Ectodermal cell (in vitro differentiated cells): ENCODE results near the gene NUP188.

Experiments used
- H3K27ac ChIP-seq: 2 replicates; pipeline ENCODE4 v1.7.0; 2013; ENCODE audit warnings: mild to moderate bottlenecking, low read depth, low read length; ENCODE audit not compliant: insufficient read depth, poor library complexity, severe bottlenecking
- H3K27me3 ChIP-seq: 2 replicates; pipeline ENCODE4 v1.7.0; 2013; ENCODE audit warnings: mild to moderate bottlenecking, low read length; ENCODE audit not compliant: insufficient read depth, control insufficient read depth, poor library complexity, severe bottlenecking
- H3K36me3 ChIP-seq: one replicate; pipeline ENCODE4 v1.7.0; 2013; ENCODE audit warnings: low read length; ENCODE audit not compliant: control insufficient read depth, insufficient read depth
- H3K4me1 ChIP-seq: one replicate; pipeline ENCODE4 v1.7.0; 2013; ENCODE audit warnings: low read length; ENCODE audit not compliant: control insufficient read depth, insufficient read depth
- H3K4me3 ChIP-seq: 2 replicates; pipeline ENCODE4 v1.7.0; 2013; ENCODE audit warnings: low read depth, low read length, control low read depth; ENCODE audit not compliant: insufficient read depth
- H3K9me3 ChIP-seq: 2 replicates; pipeline ENCODE4 v1.7.0; 2013; ENCODE audit warnings: mild to moderate bottlenecking, low read length, moderate library complexity; ENCODE audit not compliant: control insufficient read depth
- WGBS, 2 experiments: methylation state at CpG; one replicate each; pipeline ENCODE4 v1.1.7; 2013; ENCODE audit warnings: missing lambda C conversion rate in 2 of 2; 5-methylcytosine and 5-hydroxymethylcytosine counted together

Gene NUP188

GRCh38 chr9:129008469-129008965, 61.0 kb downstream of the NUP188 start:
- Histone ChIP-seq H3K9me3 (no peaks in the 10 kb centered on the region), H3K4me1 (peaks cover 3% of the 10 kb centered on the region), H3K4me3 (no peak overlapping the region), H3K27me3 (no peaks in the 10 kb centered on the region), H3K27ac (no peak overlapping the region), H3K36me3 (peaks cover 12% of the 10 kb centered on the region)
- WGBS, 2 experiments, result 96 to 97% methylated on average over 6 of the region's 6 CpGs

GRCh38 chr9:129008986-129009583, 61.6 kb downstream of the NUP188 start:
- peaks cover 14% of the 10 kb centered on the region for H3K36me3 ChIP-seq

GRCh38 chr9:129009584-129010141, 62.2 kb downstream of the NUP188 start:
- no peak overlapping the region for H3K27ac ChIP-seq
- H3K4me1 ChIP-seq, result peaks cover 3% of the 10 kb centered on the region
- H3K4me3 ChIP-seq, result no peak overlapping the region
- no peaks in the 10 kb centered on the region for H3K9me3 ChIP-seq
- H3K36me3 ChIP-seq, result peaks cover 20% of the 10 kb centered on the region
- 94 to 95% methylated on average over 17 of the region's 17 CpGs for WGBS, 2 experiments
- no peaks in the 10 kb centered on the region for H3K27me3 ChIP-seq

More at GRCh38 chr9:129008986-129009583, 61.6 kb downstream of the NUP188 start:
- H3K27me3 ChIP-seq, result no peaks in the 10 kb centered on the region
- H3K4me1 ChIP-seq, result peaks cover 3% of the 10 kb centered on the region
- 91 to 93% methylated on average over 13 of the region's 13 CpGs for WGBS, 2 experiments
- no peak overlapping the region for H3K4me3 ChIP-seq
- no peaks in the 10 kb centered on the region for H3K9me3 ChIP-seq
- H3K27ac ChIP-seq, result no peak overlapping the region

GRCh38 chr9:129010267-129010975, 62.9 kb downstream of the NUP188 start:
- no peaks in the 10 kb centered on the region for H3K27me3 ChIP-seq
- H3K36me3 ChIP-seq, result peaks cover 18% of the 10 kb centered on the region
- peaks cover 3% of the 10 kb centered on the region for H3K4me1 ChIP-seq
- 94 to 96% methylated on average over 8 of the region's 8 CpGs for WGBS, 2 experiments
- H3K4me3 ChIP-seq, result no peak overlapping the region
- no peaks in the 10 kb centered on the region for H3K9me3 ChIP-seq
- H3K27ac ChIP-seq, result no peak overlapping the region

GRCh38 chr9:129011170-129011569, 63.7 kb downstream of the NUP188 start:
- no peak overlapping the region for H3K27ac ChIP-seq

GRCh38 chr9:129011761-129012181, 64.3 kb downstream of the NUP188 start:
- peaks cover 3% of the 10 kb centered on the region for H3K4me1 ChIP-seq
- 77% methylated on average over 11 of the region's 11 CpGs for WGBS, 2 experiments
- no peaks in the 10 kb centered on the region for H3K27me3 ChIP-seq
- no peak overlapping the region for H3K4me3 ChIP-seq
- H3K27ac ChIP-seq, result no peak overlapping the region
- H3K36me3 ChIP-seq, result peaks cover 12% of the 10 kb centered on the region
- no peaks in the 10 kb centered on the region for H3K9me3 ChIP-seq

More at GRCh38 chr9:129011170-129011569, 63.7 kb downstream of the NUP188 start:
- no peaks in the 10 kb centered on the region for H3K27me3 ChIP-seq
- peaks cover 12% of the 10 kb centered on the region for H3K36me3 ChIP-seq
- 91 to 95% methylated on average over 19 of the region's 19 CpGs for WGBS, 2 experiments
- peaks cover 3% of the 10 kb centered on the region for H3K4me1 ChIP-seq
- no peak overlapping the region for H3K4me3 ChIP-seq
- no peaks in the 10 kb centered on the region for H3K9me3 ChIP-seq

- no peaks in the 10 kb centered on the region for H3K27me3 ChIP-seq
- H3K9me3 ChIP-seq, result no peaks in the 10 kb centered on the region
- WGBS, 2 experiments, result 88 to 92% methylated on average over 7 of the region's 7 CpGs
- H3K27ac ChIP-seq, result no peak overlapping the region
- H3K4me3 ChIP-seq, result no peak overlapping the region
- peaks cover 12% of the 10 kb centered on the region for H3K36me3 ChIP-seq
- H3K4me1 ChIP-seq, result peaks cover 3% of the 10 kb centered on the region
Observed at GRCh38 chr9:129012343-129012742, 64.8 kb downstream of the NUP188 start.

- no peaks in the 10 kb centered on the region for H3K9me3 ChIP-seq
- H3K4me3 ChIP-seq, result no peak overlapping the region
- peaks cover 12% of the 10 kb centered on the region for H3K36me3 ChIP-seq
- WGBS, 2 experiments, result 91 to 94% methylated on average over 16 of the region's 16 CpGs
- H3K27ac ChIP-seq, result no peak overlapping the region
- H3K4me1 ChIP-seq, result peaks cover 3% of the 10 kb centered on the region
- no peaks in the 10 kb centered on the region for H3K27me3 ChIP-seq
Observed at GRCh38 chr9:129012893-129013448, 65.5 kb downstream of the NUP188 start.

- H3K27ac ChIP-seq, result no peak overlapping the region
- WGBS, 2 experiments, result 94 to 97% methylated on average over 11 of the region's 11 CpGs
- no peak overlapping the region for H3K4me3 ChIP-seq
- no peaks in the 10 kb centered on the region for H3K27me3 ChIP-seq
- peaks cover 12% of the 10 kb centered on the region for H3K36me3 ChIP-seq
- no peaks in the 10 kb centered on the region for H3K9me3 ChIP-seq
- peaks cover 3% of the 10 kb centered on the region for H3K4me1 ChIP-seq
Observed at GRCh38 chr9:129013674-129014073, 66.2 kb downstream of the NUP188 start.

- Histone ChIP-seq H3K9me3 (no peaks in the 10 kb centered on the region), H3K36me3 (peaks cover 12% of the 10 kb centered on the region), H3K27me3 (no peaks in the 10 kb centered on the region), H3K27ac (no peak overlapping the region), H3K4me1 (peaks cover 3% of the 10 kb centered on the region), H3K4me3 (no peak overlapping the region)
- WGBS, 2 experiments, result 96 to 97% methylated on average over 11 of the region's 11 CpGs
Observed at GRCh38 chr9:129014124-129014523, 66.6 kb downstream of the NUP188 start.
